ENCODE data around the gene MRPS30.
"Not testable (repeated sequence)": the region's sequence is repeated elsewhere in the genome, so short reads cannot be mapped to it uniquely, and the experiment has no call there.

MRPS30 gene

DNA sequence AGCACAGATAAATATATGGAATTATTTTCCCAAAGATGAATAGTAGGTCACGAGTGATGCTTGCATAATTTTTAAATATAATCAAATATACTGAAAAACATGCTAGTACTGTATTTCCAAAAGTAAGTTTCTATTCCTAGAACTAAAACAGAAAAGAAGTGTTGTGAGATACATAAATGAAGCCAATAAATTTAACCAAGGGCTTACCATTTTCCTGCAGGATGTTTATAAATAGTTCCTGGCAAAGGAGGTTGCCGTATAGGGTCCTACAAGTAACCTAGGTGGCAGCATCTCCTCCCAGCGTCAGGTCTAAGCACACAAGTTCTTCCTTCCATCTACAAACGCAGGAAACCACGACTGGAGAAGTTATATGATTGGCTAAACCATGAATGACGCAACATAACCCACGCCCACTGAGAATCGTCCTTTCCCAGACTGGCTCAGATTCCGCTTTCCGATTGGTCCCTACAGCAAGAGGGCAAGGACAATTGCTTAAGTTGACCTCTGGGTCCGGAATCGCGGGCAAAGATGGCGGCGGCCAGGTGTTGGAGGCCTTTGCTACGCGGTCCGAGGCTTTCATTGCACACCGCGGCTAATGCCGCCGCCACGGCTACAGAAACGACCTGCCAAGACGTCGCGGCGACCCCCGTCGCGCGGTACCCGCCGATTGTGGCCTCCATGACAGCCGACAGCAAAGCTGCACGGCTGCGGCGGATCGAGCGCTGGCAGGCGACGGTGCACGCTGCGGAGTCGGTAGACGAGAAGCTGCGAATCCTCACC lies at the start of gene MRPS30:
Gene MRPS30, plus strand, starts transcription at position 513 of the 780 bp plus-strand sequence. Its CDS starts 16 bp downstream, at position 529.
- peak; percentile 96 for DNase-seq (ENCODE audit: low spot score)

DNA sequence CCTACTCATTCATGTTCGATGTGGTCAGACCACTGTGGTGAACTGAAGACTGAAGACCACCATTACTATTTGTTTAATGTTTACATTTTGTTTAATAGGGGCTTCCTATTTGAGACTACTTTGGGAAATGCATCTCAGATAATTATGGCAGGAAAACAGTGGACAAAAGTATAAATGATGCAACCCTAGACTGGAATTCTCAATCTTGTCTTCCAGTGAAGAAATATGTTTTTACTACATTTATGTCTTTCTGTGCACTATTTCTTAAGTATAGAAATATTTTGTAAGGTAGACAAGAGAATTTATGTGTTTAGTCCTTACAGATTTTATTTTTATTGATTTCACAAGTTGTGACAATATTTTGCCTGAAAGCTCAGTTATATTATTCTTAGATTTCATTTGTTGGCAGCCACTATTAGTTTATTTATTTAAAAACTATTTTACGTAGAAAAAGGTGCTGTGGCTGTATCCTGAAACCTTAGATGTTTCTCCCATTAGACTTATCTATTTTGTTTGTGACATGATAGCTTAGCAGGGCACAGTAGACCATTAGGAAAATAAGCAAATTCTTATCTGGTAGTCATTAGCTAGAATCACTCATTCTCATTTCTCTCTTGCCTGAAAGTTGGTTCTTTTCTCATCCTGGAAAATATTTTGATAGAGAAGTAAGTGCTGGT lies 39.4 kb upstream of the MRPS30 start:
- DNase-seq (ENCODE audit: low spot score) = no peak

DNA sequence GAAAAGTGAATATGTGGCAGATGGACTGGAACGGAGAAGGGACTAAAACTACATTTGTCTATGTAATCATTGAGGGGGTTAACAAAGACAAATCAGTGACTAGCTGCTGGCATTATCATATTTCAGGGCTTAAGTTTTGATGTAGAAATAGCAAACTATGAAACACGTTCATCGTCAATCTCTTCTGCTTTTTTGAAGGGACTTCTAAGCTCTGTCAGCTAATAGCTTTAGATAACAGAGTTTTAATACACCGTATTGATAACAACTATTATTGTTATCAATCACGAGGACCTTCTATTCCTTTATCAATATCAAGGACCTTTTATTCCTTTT lies 38.9 kb upstream of the MRPS30 start:
- DNase-seq (ENCODE audit: low spot score) = no peak

DNA sequence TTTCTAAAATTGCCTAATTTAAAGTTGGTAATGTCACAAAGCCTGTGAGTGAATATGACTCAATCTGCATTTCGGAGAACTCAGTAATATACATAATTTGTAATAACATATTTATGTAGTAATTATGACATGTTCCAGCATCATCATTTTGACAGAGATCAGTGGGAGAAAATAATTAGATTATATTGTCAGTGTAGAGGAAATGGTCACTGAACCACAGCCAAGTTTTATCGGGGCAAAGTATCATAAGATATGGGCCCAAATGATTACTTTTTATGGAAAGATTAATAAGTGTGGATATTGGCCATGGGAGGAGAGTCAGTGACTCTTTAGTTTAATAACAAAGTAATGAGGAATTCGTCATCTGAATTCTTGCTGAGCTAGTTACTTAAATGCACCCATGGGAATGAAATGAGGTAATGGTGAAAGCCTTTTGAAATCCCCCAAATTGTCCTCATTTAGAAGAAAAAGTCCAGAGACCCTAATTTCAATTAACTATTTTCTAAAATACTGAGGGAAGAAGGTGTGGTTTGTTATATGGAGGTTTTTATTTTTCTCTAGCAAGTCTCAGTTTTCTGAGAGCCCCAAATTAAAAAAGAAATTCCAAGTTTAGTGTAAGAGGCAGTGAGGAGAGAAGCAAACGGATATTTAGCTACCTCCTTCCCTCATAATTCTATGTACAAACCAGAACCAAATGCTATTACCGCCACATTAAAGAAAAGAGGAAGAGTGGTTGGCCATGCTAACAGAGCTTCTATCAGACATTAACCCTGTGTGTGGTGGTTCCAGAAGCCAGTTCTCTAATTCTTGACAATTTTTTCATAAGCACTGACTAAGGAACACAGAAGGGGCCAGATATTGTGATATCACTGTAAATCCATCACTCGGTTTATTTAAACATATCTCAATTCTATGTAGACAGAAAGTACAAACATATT lies 37.7 kb upstream of the MRPS30 start:
- DNase-seq (ENCODE audit: low spot score) = no peak

DNA sequence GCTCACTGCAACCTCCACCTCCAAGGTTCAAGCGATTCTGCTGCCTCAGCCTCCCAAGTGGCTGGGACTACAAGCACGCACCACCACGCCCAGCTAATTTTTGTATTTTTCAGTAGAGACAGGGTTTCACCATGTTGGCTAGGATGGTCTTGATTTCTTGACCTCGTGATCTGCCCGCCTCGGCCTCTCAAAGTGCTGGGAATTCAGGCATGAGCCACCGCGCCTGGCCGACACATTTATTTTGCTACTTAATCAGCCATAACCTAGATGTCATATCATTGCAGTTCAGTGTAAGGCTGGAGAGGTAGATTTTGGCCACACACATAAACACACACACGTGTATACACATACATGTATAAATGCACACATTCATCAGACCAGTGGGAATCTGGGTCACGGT lies 36.4 kb upstream of the MRPS30 start:
- DNase-seq (ENCODE audit: low spot score) = not testable (repeated sequence)

DNA sequence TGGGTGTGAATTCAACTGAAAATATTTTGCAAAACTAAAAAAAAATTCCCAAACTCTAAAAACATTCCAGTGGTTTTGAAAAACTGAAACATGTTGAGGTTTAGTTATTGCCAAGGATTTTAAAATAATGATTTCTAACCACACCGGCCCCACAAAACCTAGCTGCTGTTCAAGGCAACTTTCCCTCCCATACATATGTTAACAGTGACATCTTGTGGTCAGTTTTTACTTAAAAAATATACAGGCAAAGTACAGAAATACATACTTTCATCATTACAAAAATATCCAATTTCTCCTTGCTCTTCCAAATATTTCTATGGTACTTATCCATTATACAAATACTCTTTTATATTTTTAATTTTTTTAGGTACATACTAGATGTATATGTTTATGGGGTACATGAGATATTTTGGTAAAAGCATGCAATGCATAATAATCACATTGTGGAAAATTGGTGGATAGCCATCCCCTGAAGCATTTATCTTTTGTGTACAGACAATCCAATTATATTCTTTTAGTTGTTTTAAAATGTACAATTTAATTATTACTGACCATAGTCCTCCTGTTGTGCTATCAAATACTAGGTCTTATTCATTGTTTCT lies 34.4 kb upstream of the MRPS30 start:
- DNase-seq (ENCODE audit: low spot score) = peak; percentile 29

DNA sequence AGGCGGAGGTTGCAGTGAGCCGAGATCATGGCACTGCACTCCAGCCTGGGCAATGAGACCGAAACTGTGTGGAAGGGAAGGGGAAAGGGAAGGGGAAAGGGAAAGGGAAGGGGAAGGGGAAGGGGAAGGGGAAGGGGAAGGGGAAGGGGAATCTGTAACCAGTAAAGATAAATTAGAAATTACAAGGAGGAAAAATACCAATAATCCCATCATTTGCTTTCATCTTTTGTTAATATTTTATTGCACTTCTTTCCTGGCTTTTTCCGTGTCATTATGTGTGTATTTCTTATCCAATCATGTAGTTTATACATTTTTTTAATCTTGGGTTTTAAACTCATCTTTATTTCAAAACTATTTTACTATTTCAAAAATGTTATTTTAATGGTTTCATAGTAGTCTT lies 29.6 kb upstream of the MRPS30 start:
- DNase-seq (ENCODE audit: low spot score) = no peak

DNA sequence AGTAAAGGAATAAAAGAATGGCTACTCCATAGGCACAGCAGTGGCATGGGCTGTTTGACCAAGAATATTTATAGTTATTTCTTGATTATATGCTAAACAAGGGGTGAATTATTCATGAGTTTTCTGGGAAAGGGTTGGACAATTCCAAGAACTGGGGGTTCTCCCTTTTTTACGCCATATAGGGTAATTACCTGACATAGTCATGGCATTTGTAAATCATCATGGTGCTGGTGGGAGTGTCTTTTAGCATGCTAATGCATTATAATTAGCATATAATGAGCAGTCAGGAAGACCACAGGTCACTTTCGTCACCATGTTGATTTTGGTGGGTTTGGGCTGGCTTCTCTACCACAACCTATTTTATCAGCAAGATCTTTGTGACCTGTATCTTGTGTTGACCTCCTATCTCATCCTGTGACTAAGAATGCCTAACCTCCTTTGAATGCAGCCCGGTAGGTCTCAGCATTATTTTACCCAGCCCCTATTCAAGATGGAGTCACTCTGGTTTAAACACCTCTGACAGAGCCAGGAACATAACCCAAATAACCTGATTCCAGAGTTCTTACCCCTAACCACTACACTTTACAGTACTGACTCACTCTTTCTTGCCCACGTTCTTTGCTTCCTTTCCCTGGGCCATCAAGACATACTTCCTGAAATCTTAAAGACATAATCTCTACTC lies 25.0 kb upstream of the MRPS30 start:
- no peak for DNase-seq (ENCODE audit: low spot score)

DNA sequence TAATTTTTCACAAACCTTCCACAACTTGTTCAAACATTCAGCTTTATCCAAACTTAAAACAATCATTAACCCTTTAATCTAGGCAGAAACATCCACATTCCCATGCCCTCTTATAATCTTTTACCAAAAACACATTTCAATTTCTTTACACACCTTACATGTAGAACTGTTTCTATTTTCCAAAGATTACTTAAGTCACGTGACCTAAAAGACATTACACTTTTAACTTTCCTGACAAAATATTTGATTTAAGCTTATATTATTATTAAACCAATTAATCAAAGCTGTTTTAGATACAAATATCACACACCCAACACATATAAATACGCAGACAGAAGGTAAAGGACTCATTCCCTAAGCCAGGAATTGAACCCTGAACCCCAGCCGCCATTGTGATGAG lies 21.0 kb upstream of the MRPS30 start:
- no peak for DNase-seq (ENCODE audit: low spot score)

DNA sequence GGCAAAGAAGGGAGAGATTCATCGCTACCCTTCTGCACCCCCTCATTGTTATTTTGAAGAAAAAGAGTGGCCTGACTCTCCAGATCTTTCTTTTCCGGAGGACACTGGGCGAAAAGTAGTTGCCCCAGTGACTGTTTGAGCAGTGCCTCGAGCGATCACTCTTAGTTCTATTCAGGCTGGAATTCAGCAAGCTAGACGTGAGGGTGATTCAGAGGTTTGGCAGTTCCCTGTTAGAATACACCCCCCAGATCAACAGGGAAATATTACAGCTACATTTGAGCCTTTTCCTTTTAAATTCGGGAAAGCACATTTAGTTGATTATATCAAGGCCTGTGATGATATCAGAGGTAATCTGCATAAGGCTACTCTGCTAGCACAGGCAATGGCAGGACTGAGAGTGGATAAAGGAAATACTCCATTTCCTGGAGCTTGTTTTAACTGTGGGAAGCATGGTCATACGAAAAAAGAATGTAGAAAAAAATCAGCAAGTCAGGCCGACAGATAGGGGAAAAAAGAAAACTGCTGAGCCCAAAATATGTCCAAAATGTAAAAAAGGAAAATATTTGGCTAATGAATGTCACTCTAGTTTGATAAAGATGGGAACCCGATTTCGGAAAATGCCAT lies 19.3 kb upstream of the MRPS30 start:
- DNase-seq (ENCODE audit: low spot score) = not testable (repeated sequence)

DNA sequence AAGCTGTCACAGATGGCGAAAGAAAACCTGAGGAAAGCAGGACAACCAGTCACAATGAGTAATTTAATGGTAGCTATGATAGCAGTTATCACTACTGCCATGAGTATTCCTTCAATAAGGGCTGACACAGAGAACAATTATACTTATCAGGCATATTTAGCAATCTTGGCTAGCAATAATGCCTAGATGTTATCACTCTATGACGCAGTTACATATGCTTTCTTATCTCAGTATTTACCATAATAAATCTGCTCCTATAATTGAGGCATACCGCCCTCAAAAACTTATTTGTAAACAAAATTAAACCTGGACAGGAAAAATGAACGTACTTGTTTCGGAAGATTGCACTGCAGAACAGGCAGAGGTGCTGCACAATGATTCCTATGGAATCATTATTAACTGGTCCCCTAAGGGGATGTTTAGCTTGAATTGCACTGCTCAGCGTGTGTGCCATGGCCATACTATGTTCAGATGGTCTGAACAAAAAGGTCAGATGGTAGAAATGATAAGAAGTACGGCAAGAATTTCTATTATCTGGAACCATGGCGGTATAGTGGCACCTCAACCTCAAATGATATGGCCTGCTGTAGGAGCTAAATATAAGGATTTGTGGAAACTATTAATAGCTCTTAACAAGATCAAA lies 16.6 kb upstream of the MRPS30 start:
- DNase-seq (ENCODE audit: low spot score) = not testable (repeated sequence)

DNA sequence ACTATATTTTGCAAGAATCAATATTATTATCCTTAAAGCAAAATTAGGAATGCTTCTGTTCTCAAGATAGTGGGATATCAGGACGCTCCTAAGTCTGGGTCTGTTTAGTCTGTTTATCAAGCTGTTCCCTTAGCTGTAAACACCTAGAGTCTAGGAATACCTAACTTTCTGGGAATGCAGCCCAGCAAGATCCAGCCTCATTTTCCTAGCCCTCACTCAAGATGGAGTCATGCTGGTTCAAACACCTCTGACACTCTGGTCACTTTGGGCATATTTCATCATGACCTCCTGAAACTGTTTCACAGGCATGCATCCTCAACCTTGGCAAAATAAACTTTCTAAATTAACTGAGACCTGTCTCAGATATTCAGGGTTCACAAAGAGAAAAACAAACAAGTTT lies 14.4 kb upstream of the MRPS30 start:
- DNase-seq (ENCODE audit: low spot score) = no peak

DNA sequence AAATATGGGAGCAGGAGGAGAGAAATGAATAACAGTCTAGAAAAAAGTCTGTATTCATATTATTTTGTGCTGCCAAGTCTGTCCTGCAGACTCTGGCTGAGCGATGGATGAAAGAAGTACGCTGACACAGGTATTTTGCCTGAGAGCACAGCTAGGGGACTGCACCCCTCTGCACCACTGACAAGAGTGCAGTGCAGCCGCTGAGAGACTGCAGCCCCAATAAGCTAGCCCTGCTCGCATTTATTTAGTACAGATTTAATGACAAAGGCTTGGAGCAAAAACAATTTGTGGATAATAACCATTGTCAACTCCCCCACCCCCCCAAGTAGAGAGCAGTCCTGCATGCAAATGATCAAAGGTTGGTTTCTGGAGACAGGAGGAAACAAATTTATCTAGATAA lies 13.3 kb upstream of the MRPS30 start:
- no peak for DNase-seq (ENCODE audit: low spot score)

DNA sequence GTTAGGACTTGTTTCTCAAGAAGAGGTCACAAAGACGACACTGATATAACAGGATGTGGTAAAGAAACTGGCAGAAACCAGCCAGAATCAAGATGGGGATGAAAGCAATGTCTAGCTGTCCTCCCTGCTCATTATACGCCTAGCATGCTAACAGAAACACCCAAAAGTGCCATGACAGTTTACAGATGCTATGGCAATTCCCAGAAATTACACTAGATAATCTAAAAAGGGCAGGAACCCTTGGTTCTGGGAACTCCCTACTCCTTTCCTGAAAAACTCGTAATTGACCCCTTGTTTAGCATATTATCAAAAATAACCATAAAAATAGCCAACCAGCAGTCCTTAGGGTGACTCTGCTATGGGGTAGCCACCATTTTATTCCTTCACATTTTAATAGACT lies 10.9 kb upstream of the MRPS30 start:
- no peak for DNase-seq (ENCODE audit: low spot score)

DNA sequence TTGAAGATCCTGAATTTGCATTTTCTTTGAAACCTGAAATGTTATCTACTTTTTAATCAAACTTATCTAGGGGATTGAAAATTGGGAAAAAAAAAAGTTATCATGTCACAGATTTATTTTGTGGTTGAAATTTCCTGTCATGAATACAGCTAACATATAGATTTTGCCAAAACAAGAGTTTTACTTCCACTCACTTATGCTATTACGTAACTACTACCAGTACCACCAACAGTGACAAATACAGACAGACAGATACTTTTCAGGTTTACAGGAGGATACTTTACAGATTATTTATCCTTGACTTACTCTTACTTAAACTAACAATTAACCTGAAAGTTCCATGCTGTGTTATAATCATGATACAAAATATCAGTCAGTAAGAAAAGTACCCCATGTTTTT lies 6.8 kb upstream of the MRPS30 start:
- no peak for DNase-seq (ENCODE audit: low spot score)

DNA sequence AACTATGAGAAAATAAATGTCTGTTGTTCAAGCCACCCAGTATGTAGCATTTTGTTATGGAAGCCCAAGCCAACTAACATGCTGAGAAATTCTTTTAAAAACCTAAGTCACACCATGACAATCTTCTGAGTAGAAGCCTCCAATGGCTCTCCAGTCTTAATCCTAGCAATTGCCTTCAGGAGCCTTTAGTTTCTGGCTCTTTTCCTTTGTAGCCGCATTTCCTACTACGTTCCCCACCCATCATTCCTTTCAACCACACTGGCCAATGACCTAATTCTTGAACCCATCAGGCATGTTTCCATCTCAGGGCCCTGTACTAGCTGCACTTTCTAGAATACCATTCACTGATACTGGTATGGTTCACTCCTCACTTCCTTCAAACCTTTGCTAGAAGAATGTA lies 2.1 kb upstream of the MRPS30 start:
- no peak for DNase-seq (ENCODE audit: low spot score)

DNA sequence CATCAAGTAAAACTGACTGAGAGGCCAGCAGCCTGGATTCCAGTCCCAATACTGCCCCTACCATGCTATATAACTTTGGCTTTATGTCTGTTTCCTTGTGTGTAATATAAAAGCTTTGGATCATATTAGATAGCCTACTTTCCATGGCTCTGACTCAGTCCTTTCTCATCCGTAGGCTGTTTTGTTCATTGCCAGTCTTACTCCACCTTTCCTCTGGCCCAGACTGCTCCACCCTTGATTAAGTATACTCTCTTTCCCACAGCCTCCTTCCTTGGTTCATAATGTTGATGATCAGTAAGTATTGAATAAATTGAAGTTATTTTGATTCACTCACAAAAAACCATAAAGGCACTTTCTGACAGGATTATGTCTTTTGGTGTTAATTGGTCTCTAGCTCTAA lies 1.5 kb upstream of the MRPS30 start:
- no peak for DNase-seq (ENCODE audit: low spot score)

DNA sequence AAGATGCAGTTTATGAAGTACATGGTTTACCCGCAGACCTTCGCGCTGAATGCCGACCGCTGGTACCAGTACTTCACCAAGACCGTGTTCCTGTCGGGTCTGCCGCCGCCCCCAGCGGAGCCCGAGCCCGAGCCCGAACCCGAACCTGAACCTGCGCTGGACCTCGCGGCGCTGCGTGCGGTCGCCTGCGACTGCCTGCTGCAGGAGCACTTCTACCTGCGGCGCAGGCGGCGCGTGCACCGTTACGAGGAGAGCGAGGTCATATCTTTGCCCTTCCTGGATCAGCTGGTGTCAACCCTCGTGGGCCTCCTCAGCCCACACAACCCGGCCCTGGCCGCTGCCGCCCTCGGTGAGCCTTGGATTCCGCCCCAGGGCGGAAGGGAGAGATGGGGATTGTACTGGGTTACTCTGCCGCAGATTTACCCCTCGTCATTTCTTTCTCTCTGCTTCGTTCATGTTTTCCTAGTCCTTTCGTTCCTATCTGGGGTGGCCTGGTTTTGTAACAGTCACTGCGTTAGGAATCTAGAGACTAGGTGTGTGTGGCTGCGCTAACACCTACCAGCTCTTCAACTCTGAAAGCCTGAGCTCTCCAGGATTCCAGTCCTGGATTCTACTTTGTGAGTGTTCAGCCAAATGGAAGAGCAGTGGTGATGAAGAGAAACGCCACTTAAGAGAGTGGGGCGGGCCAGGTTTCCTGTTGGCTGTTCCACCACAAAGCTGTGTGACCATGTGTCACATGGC lies 638 bp downstream of the MRPS30 start:
- DNase-seq (ENCODE audit: low spot score) = peak; percentile 41

DNA sequence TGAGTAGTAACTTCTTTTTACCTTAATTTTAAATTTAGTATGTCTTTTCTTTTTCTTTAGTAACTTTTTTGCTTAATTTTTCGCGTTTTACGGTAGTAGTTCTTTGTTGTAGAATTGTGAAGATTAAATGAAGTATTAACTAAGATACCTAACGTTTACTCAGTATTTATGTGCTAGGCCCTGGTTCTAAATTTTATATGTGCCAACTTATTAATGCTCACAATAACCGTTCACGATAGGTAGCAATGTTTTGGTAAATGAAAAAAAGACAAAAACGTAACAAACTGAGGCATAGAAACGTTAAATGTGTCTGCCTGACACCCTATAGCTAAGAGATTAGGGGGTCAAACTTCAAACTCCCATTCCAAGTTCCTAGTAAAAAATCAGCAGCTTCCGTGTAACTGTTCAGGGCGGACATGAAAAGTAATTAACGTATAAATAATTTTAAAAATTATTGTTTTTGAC lies 1.2 kb downstream of the MRPS30 start:
- DNase-seq (ENCODE audit: low spot score) = no peak

DNA sequence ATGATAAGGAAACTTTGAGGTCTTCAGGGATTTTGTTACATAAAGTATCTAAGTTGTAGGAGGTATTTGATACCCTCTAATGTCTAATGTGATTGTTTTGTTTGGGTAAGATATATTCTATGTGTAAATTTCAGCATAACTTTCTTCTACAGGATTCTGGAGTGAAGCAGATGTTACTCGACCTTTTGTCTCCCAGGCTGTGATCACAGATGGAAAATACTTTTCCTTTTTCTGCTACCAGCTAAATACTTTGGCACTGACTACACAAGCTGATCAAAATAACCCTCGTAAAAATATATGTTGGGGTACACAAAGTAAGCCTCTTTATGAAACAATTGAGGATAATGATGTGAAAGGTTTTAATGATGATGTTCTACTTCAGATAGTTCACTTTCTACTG lies 6.0 kb downstream of the MRPS30 start:
- DNase-seq (ENCODE audit: low spot score) = no peak

Measured in CD4-positive, alpha-beta T cell treated with Interleukin-2 at 100 ng/mL for 4 hours (primary cell).